ENCODE measurements around the gene DNAJC24. TPM values are rescaled to one million over a fixed set of nuclear protein-coding genes. Genes with fewer than 3 reads are reported as not detected.

DNAJC24 gene
- total RNA-seq (2011; cell fraction: chromatin; rRNA removed; ENCODE audit: low replicate concordance): 11.6 and 39.4 TPM in 2 replicates
- 6.7 and 11.2 TPM in 2 replicates for total RNA-seq (2011; cell fraction: nucleolus; rRNA removed)
- total RNA-seq (2011; cell fraction: nucleoplasm; rRNA removed): 16.9 and 47.1 TPM in 2 replicates
- total RNA-seq (2014; rRNA removed): 13.6 and 14.0 TPM in 2 replicates
- 25.3 and 29.4 TPM in 2 replicates for total RNA-seq (2014; rRNA removed; fragmentation: Illumina TruSeq; extraction: Trizol)
- 26.0 and 31.9 TPM in 2 replicates for total RNA-seq (2015; rRNA removed; fragmentation: Illumina TruSeq; extraction: Trizol)
- 16.4 and 17.6 TPM in 2 replicates for total RNA-seq (2021)
- 22.5 and 22.8 TPM in 2 replicates for polyA plus RNA-seq (2011; rRNA removed)
- polyA plus RNA-seq (2011; cell fraction: cytosol; rRNA removed): 5.2 and 10.0 TPM in 2 replicates
- polyA plus RNA-seq (2011; cell fraction: nucleus; rRNA removed): 26.9 and 29.8 TPM in 2 replicates
- polyA plus RNA-seq (2012): 12.8 and 13.0 TPM in 2 replicates
- polyA plus RNA-seq (2014; fragmentation: Illumina TruSeq; extraction: Trizol): 18.2 and 21.8 TPM in 2 replicates
- 10 to 100 TPM; 12.2 to 15.8 TPM for polyA plus RNA-seq (2014; fragmentation: Nextera tagmentation; extraction: Ambion mirVana)
- polyA plus RNA-seq (2014; rRNA removed): 16.9 and 17.5 TPM in 2 replicates
- polyA minus RNA-seq (2011; rRNA and poly(A)+ RNA removed): 23.1 and 29.8 TPM in 2 replicates
- 9.3 and 9.6 TPM in 2 replicates for polyA minus RNA-seq (2011; cell fraction: cytosol; rRNA and poly(A)+ RNA removed)
- 21.8 and 36.5 TPM in 2 replicates for polyA minus RNA-seq (2011; cell fraction: nucleus; rRNA and poly(A)+ RNA removed)
- Bru-seq, nascent RNA: percentile 74 among the genes with signal in this experiment
- BruChase-seq, experiment 1, labeled RNA remaining after a 2-hour chase: percentile 74 among the genes with signal in this experiment
- BruChase-seq, experiment 2, labeled RNA remaining after a 6-hour chase: percentile 72 among the genes with signal in this experiment
- long read RNA-seq, experiment 1, partial matches to known transcripts: 2 of 28 reads
- long read RNA-seq, experiment 1, other reads (novel, unspliced or antisense): 21 of 28 reads
- long read RNA-seq, experiment 2, partial matches to known transcripts: 0 of 12 reads
- long read RNA-seq, experiment 2, other reads (novel, unspliced or antisense): 10 of 12 reads
- long read RNA-seq, experiment 3, partial matches to known transcripts: 1 of 7 reads
- long read RNA-seq, experiment 3, other reads (novel, unspliced or antisense): 2 of 7 reads

GRCh38 chr11:31369348-31370329 lies at the start of gene DNAJC24, which contains the start of gene DCDC1:
TSS of gene DNAJC24 (plus strand) at chr11:31369860. CDS start at chr11:31370749, 889 bp downstream.
TSS of gene DCDC1 (minus strand) at chr11:31369739. CDS start at chr11:31328280, 41,459 bp downstream.
- intact Hi-C loops (cut with micrococcal nuclease) (loop anchor here (5.0 to 10.0 kb wide), 2 partner anchors 48 to 125 kb away; no protein-coding TSS in a partner anchor), in situ Hi-C loops (cut with MboI) (no loop called here)
- CTCF ChIA-PET (ENCODE audit: low intra/inter-chr PET ratio): no interaction called here
- no peaks in the 10 kb centered on the region for H3K9me1 ChIP-seq (ENCODE audit: control insufficient read depth, insufficient read depth, low read length)
- POLR2A ChIA-PET: interaction anchor here (0.6 to 1.2 kb wide), 3 partner anchors 8 to 836 kb away, joined by 3 to 4 read pairs (median 3); no protein-coding TSS in a partner anchor
- no peaks in the 10 kb centered on the region for H3K4me1 ChIP-seq (replicated peaks in 1 of 2; ENCODE audit: control insufficient read depth in 2 of 2, insufficient read depth in 2 of 2, low read length in 2 of 2)
- 2% methylated on average over 53 of the region's 53 CpGs for WGBS (ENCODE audit: insufficient coverage, low coverage, missing lambda C conversion rate)
- peak; percentile 85 to 96 (median 86) for DNase-seq (ENCODE audit: extremely low read depth in 1 of 4, low spot score in 3 of 4)
- BruUV-seq (replicated peaks): TSS peak; percentile 74
- H3K79me2 ChIP-seq (ENCODE audit: control insufficient read depth, insufficient read depth, low read length): peaks cover 20% of the 10 kb centered on the region
- H4K20me1 ChIP-seq (replicated peaks; ENCODE audit: control insufficient read depth, insufficient read depth, low read length): no peaks in the 10 kb centered on the region
- H3K9ac ChIP-seq (ENCODE audit: insufficient read depth in 1 of 2, low read depth in 2 of 2, low read length in 2 of 2): peak within 1 kb of the TSS; percentile 69 to 90
- H3K27ac ChIP-seq (ENCODE audit: extremely low read depth, low read depth, low read length): peak within 1 kb of the TSS; percentile 58
- no peaks in the 10 kb centered on the region; a peak in 1 of 5 replicates for H3K27me3 ChIP-seq (ENCODE audit: control insufficient read depth in 2 of 2, insufficient read depth in 2 of 2, low read length in 2 of 2)
- H3K4me2 ChIP-seq (ENCODE audit: insufficient read depth, low read length): peak within 1 kb of the TSS; percentile 81
- H3K4me3 ChIP-seq: peak within 1 kb of the TSS; percentile 62
- peak within 1 kb of the TSS; percentile 95 for H2AFZ ChIP-seq (ENCODE audit: low read depth, low read length)
- no peaks in the 10 kb centered on the region for H3K9me3 ChIP-seq (replicated peaks; ENCODE audit: control insufficient read depth, insufficient read depth, low read depth, low read length)
- peak; percentile 97 for FAIRE-seq
- peak; percentile 99 for ATAC-seq
- 0 out of 3 replicates have a peak, but pooled peaks cover 8% of the 10 kb centered on the region for H3K36me3 ChIP-seq (ENCODE audit: control insufficient read depth, insufficient read depth, low read length)
- no peak for TF ChIP-seq FOXO4 (CRISPR knock-in tag; IDR thresholded peaks at IDR 0.05)
- no peak for TF ChIP-seq MTA1 (IDR thresholded peaks at IDR 0.05; ENCODE audit: borderline replicate concordance)
- no peak for TF ChIP-seq HNRNPH1 (optimal IDR thresholded peaks at IDR 0.05; ENCODE audit: low read depth, low read length)
- no peak for TF ChIP-seq ID3 (CRISPR knock-in tag; IDR thresholded peaks at IDR 0.05)
- no peak for TF ChIP-seq ID3 (tag; IDR thresholded peaks at IDR 0.05)
- no peak for TF ChIP-seq POLR2H (tag; IDR thresholded peaks at IDR 0.05; ENCODE audit: low read depth)
- no peak for TF ChIP-seq GTF2E2 (tag; IDR thresholded peaks at IDR 0.05)
- TF ChIP-seq E2F8 (IDR thresholded peaks at IDR 0.05; ENCODE audit: low read depth, partially characterized antibody): peak; percentile 88
- no peak for TF ChIP-seq SMAD2 (IDR thresholded peaks at IDR 0.05; ENCODE audit: low read depth, low read length)

Measured in K562 (cell line).